Suprapubic skin (tissue), 4 donors: Measurements from ENCODE around the gene MCOLN2.

Source experiments
- EP300 ChIP-seq: sonication (generic); formaldehyde crosslinking; IDR thresholded peaks from one replicate; pipeline ENCODE4 v1.6.1; 2017; ENCODE audit warnings: antibody characterized with exemption
- POLR2A ChIP-seq, 2 donors: fragments of 450-650 bp; IDR thresholded peaks; one replicate each; pipeline ENCODE4 v1.6.1; 2017; ENCODE audit warnings: antibody characterized with exemption in 2 of 2, mild to moderate bottlenecking in 2 of 2, moderate library complexity in 2 of 2
- POLR2AphosphoS5 ChIP-seq, 3 donors: sonication (generic); formaldehyde crosslinking; IDR thresholded peaks; one replicate each; pipeline ENCODE4 v1.6.1; 2017; ENCODE audit warnings: antibody characterized with exemption in 3 of 3
- TF ChIP-seq, protein P1 (sequence below), 2 donors: fragments of 200-600 bp in 1 of 2; fragments of 450-650 bp in 1 of 2; sonication (generic) in 1 of 2; IDR thresholded peaks; one replicate each; pipeline ENCODE4 v1.5.1; 2016 to 2019; ENCODE audit warnings: antibody characterized with exemption in 2 of 2, mild to moderate bottlenecking in 1 of 2, moderate library complexity in 1 of 2

DNA sequence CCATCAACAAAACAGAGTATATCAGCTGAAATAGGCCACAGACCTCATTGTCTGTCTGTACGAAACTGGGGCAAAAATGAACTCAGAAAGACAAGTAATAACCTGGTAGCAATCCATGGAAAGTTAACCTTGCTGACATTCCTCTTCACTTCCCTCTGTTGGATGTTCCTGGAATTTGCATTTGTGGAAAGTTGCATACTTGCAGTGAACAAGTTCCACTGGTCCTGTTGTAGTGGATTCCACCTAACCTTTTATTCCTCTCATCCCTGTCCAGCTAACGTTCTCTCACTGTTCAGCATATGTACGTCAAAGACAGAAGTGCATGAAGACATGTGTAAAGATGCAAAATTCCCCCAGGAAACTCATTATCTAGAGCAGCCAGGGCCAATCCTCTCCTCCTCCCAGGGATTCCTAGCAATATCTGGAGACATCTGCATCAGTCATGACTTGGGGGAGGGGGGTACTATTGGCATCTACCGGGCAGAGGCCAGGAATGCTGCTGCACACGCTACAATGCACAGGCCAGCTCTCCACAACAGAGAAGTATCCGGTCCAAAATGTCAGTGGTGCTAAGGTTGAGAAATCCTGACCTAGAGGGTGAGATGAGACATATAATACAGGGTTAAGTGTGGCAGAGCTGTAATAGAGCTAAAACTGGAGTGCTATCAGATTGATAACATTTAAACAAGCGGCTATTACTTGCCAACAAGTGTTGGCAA lies 112.1 kb downstream of the MCOLN2 start:
- TF ChIP-seq, protein P1, sequence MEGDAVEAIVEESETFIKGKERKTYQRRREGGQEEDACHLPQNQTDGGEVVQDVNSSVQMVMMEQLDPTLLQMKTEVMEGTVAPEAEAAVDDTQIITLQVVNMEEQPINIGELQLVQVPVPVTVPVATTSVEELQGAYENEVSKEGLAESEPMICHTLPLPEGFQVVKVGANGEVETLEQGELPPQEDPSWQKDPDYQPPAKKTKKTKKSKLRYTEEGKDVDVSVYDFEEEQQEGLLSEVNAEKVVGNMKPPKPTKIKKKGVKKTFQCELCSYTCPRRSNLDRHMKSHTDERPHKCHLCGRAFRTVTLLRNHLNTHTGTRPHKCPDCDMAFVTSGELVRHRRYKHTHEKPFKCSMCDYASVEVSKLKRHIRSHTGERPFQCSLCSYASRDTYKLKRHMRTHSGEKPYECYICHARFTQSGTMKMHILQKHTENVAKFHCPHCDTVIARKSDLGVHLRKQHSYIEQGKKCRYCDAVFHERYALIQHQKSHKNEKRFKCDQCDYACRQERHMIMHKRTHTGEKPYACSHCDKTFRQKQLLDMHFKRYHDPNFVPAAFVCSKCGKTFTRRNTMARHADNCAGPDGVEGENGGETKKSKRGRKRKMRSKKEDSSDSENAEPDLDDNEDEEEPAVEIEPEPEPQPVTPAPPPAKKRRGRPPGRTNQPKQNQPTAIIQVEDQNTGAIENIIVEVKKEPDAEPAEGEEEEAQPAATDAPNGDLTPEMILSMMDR (IDR thresholded peaks at IDR 0.05): no peak
- TF ChIP-seq POLR2A (IDR thresholded peaks at IDR 0.05) (no peak), POLR2AphosphoS5 (IDR thresholded peaks at IDR 0.05) (no peak), EP300 (no peak)
